HG02943 (cell line): Measurements from ENCODE around the gene NDC80.
"Not testable (repeated sequence)": the region's sequence is repeated elsewhere in the genome, so short reads cannot be mapped to it uniquely, and the experiment has no call there.

Experiments used
- ATAC-seq: cut with Tn5 transposase; IDR thresholded peaks from one replicate; pipeline ENCODE4 v1.9.1; 2021; ENCODE audit warnings: mild to moderate bottlenecking, low read depth, moderate library complexity; ENCODE audit not compliant: unreplicated experiment

Gene NDC80

DNA sequence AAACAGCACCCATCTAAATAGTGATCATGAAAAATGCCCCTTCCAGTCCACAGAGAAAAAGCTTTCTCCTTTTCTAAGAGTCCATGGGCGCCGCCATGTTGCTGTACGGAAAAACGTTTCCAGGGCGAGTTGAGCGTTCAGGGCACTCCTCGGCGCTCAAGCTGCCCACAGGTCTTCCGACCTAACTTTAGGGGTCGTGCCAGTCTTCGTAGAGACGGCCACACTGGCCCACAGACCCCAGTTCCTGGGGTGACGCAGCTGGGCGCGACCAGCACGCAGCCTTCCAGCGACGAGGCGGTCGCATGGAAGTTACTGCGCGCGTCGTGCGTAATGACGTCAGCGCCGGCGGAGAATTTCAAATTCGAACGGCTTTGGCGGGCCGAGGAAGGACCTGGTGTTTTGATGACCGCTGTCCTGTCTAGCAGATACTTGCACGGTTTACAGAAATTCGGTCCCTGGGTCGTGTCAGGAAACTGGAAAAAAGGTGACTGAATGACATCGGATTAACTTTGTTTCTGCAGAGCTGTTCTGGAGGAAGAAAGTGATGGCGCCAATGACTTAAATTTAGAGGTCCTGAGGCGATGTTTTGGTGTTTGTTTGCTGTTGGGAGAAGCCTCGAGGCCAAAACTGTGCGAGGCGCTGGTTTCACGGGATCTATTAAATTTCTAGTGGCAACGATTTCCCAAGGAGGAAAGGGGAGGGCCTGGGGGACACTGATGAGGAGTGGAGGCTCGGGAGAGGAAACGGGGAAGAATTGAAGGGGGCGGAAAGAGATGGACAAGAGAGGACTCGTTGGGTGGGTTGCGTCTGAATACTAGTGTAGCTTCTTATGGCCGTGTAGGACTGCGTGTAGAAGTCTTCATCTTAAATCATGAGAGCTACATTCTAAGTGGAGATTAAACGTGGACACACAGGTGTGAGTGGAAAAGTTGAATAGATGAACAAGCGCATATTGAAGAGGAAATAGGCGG lies at the start of gene NDC80, which contains the start of gene METTL4:
TSS of gene NDC80 (plus strand) at position 358 of the 971 bp plus-strand sequence. CDS start 1,429 bp downstream, outside the sequence.
TSS of gene METTL4 (minus strand) at position 306 of the 971 bp plus-strand sequence. CDS start 4,289 bp downstream, outside the sequence.
- peak; percentile 77 for ATAC-seq

DNA sequence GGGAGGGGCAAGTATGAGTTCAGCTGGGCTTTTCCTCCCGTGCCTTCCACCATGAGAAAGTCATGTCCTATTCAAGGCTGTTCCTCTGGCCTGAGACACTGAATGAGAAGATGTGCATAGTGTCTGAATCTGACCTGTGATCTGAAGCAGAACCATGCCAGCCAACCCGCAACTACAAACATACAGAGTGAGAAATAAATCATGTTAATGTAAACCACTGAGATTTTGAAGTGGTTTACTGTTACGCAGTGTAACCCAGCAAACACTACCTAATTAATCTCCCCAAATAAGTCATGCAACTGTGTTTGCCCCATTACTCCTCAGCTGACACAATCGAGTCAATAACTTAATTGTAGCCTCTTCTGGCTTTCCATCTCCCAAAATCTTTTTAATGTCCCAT lies 49.2 kb upstream of the NDC80 start:
- ATAC-seq = no peak

DNA sequence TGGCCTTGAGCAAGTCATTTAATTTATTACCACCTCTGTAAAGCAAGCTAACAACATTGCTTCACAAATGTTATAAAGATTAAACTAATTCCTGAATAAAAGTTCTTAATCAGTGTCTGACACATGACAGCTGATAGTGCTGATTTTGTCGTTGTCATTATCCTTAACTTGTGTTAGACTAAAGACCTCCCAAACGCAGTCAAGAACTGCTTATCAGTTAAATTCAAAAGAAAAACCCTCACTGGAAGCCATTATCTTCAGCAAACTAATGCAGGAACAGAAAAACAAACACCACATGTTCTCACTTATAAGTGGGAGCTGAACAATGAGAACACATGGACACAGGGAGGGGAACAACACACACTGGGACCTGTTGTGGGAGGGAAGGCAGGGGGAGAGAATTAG lies 46.6 kb upstream of the NDC80 start:
- not testable (repeated sequence) for ATAC-seq

DNA sequence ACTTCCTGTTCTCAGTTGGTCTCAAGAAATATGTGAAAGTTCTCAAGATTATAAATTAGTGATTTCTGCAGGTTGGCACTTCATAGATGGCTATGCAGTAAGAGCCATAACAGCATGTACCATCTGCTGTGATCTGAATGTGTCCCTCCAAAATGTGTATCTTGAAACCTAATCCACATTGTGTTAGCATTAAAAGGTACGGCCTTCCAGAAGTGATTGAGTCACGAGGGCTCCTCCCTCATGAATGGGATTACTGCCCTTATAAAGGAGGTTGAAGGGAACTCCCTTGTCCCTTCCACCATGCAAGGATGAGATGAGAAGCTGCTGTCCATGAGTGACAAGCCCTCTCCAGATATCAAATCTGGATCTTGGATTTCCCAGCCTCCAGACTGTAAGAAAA lies 45.0 kb upstream of the NDC80 start:
- ATAC-seq = no peak

DNA sequence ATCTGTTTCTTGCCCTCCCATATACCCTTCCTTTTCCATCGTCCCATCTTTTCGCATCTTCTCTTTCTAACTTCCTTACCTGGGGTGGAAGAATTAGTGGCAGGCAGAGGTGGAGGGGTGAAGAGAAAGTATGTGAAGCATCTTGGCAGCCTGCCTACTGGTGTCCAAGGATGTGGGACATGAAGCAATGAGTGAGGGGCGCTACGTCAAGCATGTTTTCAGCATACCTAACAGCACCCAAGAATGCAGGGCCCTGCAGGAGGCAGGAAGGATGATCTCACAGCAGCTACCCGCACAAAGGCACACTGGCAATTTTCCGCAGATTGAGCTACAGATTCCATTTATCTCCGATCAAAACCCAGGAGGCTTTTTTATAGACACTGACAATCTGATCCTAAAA lies 42.2 kb upstream of the NDC80 start:
- no peak for ATAC-seq

DNA sequence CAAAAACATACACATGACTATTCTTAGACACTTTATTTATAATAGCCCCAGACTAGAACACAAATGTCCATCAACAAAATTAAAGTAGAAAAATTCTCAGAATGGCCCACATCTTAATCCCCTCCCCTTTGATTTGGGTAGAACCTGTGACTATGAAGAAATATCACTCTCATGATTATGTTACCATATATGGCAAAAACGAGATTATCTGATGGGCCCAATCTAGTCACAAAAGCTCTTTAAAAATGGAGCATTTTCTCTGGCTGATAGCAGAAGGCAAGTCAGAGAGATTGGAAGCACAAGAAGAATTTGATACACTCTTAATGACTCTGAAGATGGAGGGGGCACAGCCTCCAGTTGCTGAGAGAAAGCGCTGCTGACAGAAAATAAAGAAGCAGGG lies 39.6 kb upstream of the NDC80 start:
- ATAC-seq = no peak

DNA sequence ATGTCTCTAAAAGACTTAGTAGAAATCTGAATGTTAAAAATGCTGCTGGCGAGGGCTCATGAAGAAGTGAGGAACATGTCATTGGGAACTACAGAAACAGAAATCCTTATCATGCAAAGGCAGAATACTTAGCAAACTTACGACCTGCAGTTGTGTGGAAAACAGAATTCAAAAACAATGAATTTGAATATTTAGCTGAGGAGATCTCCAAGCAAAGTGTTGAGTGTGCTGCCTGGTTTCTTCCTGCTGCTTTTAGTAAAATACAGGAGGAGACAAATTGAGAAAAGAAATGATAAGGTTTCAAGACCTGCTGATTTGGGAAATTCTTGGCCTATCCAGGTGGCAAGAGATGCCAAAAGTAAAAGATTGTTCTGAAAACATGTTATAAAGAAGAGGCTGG lies 38.6 kb upstream of the NDC80 start:
- no peak for ATAC-seq

DNA sequence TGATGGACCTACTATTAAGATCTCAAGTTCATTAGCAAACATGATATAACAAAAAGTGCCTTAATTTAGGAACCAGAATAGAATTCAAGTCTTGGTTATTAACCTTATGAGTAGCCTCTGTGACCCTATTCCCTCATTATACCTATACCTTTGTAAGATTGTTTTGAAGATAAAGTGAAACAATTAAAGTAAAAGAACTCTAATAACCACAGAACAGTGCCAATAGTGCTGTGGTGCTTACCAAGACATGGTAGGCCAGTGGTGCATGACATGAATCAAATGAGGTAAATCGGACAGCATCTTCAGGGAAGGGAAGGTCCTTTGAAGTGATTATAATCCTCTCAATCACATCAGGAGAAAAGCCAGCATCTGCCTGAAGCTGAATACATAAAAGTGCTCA lies 36.5 kb upstream of the NDC80 start:
- ATAC-seq = no peak

DNA sequence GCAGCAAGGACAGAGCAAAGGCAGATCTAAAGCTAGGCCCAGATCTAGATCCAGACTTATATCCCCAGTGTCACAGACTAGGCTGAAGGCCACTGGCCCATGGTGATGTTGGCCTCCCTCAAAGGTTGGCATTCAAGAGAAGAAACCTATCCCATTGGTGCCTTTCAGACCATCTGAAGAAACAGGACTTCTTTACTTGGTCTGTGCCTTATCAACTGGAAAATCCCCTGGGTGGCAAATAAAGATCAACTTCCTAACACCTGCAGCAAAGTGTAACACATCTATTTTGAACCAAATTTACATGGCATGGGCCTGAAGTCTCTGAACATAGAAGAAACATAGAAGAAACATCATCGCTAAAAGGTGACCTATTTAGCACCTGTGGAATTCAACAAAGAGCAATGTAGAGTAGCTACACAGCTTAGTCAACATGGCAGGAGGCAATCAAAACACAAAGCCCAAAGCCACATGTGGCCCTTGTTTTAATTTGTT lies 35.9 kb upstream of the NDC80 start:
- no peak for ATAC-seq

DNA sequence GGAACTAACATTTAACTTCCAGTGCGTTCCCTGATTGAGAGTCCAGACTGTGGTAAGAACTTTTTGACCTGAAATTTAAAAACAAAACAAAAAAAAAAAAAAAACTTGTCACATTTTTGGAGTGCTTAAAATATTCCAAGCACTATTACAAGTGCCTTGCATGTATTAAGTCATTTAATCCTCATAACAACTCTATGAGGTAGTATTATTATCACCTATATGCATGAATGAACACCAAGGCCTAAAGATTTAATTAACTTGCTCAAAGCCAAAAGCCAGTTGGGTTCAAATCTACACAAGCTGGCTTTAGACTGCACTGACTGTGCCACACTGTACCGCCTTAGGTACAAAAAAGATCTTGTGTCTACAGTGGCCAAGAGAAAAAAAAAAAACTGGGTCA lies 35.3 kb upstream of the NDC80 start:
- ATAC-seq = no peak

DNA sequence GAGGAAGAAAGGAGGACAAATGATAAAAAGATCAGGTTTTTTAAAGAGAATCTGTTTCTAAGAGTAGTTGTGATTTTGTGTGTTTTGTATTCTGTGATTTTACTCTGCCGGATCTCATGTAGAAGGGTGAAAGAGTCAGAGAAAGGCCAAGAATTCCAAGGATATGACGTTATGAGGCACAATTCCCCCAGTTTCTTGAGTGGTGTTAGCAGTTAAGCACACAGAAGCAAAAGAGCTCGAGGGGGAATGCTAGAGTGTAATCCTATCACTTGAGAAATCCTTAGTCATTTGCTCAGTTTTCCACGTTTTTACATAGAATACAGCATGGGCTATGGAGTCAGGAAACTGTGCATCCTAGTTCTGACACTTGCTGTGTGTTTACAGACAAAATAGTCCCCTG lies 34.9 kb upstream of the NDC80 start:
- ATAC-seq = no peak

DNA sequence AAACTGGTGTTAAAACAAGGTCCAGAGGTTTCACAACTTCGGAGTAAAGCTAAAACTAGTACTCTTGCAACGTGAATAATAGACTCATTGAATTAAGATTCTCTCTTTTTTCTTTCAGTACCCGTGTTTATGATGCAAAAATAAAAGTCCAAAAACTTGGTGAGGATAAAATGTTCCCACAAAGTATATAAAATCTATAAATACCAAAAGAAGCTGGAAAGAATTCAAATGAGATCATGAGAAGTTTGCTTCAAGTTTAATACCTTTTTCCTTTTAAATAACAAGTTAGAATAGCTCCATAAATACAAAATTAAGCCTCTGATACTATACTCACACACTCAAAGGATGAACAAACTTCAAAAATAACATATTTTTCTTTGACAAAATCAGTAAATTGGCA lies 34.1 kb upstream of the NDC80 start:
- no peak for ATAC-seq

DNA sequence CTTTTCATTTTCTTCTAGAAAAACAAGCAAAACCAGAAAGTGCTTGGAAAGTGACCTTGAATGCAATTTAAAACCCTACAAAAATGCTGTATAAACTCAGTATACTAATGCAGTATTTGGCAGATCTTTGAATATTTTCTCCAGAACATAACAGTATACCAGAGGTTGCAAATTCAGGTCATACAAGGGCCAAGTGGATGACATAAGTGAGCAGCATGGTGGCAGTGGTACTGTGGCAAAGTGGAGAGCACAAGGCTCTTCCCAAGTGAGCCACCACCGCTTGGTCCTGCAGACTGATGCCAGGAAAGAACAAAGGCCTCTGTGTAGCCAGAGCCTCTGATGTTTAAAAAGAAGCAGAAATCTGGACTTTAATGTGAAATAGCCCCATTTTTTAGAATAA lies 33.1 kb upstream of the NDC80 start:
- no peak for ATAC-seq

DNA sequence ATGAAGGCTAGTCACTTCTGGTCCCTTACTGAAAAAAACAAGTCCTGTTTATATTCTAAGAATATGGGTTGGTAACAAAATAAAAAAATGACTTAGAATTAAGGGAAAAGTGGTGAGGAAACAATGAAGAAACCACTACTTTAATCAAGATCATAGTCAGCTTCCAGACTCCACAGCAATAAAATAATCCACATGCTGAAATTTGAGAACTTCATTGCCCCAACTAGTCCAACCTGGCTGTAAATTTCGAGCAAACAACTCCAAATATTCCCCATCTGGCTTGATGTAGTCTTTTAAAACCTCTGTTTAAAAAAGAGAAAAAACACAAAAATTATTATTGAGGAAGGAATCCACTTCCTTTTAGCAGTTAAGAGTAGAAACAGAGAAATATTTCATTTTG lies 32.5 kb upstream of the NDC80 start:
- no peak for ATAC-seq

DNA sequence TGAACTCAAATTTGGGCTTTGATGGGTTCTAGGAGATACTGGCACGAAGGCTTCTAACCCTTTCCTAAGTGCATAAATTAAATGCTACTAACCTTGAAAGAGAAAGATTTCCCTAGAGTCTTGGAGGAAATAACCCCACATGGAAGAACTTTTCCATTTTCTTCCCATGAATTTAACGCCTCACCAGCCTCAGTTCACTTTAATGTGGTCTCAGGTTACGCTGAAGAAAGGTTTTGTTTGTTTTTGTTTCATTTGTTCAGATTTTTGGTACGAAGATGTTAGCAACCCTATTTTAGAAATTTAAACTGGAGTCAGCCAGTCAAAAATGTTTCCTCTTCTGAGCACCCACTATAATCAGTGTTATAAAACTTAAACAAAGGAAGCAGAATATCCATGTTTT lies 30.8 kb upstream of the NDC80 start:
- no peak for ATAC-seq

DNA sequence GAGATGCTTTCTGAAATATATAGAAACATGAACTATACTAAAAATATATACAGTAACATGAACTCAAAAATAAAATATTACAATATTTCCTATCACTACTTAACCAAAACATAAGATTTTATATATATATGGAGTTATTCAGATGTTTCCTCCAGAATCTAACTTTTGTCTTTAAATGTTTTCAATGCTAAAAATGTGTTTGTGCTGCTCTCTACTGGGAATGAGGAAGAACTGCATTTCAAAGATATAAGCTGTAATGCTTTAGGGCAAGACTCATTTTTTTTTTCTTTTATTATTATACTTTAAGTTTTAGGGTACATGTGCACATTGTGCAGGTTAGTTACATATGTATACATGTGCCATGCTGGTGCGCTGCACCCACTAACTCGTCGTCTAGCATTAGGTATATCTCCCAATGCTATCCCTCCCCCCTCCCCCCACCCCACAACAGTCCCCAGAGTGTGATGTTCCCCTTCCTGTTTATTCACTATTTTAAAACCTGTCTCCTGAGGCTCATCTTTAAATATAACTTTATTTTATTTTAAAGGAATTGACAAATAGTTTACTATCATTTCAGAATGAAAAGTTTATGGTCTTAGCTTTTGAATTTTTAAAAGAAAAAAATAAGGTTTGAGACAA lies 29.3 kb upstream of the NDC80 start:
- ATAC-seq = not testable (repeated sequence)

DNA sequence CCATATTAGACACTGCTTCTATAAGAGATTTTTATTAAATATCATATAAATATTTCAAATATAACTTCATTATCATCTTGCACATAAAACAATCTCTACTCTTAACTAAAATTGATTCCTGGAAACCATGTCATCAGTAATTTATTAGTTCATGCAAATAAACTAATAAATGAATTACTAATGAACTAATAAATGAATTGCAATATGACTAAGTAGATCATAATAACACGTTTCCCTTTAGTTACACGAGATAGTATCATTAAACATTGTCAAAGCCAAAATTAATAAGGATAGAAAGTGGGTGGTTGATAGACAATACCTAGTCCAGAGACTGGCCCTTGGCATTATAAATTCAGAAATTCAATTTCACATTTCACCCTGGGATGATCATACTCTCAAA lies 26.2 kb upstream of the NDC80 start:
- ATAC-seq = no peak

DNA sequence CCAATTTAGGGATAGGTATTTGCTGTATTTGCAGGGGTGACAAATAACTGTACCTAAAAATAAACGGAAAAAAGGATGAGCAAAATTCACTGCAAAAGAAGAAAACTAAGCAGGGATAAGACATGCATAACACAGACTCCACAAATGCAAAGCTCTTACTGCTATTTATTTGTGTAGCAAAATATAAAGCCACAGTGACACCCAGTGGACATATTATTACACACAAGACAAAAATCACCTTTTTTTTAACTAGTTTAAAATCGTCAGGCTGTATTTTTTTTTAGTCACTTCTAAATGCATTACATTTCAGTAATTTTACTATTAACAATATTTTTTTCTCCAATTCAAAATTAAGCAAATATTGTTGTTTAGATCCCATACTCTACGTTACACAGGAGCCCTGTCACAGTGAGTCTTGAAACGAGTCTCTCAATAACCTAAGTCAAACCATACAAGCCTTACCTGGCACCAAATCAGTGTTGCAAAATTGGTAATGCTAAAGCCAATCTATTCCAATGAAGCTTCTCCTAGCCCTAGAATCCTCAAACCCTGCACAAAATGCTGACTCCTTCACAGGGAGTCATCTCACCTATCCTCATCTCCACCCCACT lies 23.8 kb upstream of the NDC80 start:
- peak; percentile 68 for ATAC-seq

DNA sequence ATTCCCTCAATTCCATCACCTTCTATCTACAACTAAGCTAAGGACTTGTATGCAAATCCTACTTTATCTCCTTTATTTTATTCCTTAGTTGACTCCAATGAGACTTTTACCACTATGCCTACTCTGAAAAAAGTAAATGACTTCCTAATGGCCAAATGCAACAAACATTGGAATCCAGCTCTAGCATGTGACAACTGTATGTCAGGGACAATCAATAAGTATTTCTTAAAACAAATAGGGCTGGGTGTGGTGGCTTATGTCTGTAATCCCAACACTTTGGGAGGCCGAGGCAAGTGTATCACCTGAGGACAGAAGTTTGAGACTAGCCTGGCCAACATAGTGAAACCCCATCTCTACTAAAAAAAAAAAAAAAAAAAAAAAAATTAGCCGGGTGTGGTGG lies 21.9 kb upstream of the NDC80 start:
- no peak for ATAC-seq

DNA sequence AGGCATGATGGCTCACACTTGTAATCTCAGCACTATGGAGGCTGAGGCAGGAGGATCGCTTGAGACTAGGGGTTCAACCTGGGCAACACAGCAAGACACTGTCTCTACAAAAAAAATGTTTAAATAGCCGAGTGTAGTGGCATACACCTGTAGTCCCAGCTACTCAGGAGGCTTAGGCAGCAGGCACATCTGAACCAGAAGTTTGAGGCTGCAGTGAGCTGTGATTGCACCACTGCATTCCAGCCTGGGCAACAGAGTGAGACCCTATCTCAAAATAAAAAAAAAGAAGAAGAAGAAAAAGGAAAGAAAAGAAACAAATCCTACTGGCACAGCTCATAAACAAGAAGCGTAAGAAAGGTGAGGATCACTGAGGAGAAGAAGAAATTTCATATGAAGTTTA lies 19.9 kb upstream of the NDC80 start:
- ATAC-seq = no peak

DNA sequence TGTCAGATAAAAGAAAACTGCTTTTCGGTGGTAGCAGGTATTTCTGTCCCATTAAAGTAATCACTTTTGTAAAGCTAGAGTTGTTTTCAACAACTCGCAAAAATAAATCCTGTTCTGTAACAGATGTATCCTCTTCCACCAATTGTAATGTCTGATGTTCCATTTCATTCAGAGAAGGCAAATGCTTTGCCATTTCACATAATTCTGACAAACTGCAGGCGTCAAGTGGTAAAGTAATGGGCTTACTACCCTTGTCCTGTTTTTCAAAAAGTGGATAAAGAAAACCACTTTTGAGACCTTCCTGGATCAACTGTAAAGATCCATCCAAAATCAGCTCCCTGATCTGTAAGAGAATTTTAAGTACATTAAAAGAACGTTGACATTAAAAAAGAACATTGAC lies 16.7 kb upstream of the NDC80 start:
- ATAC-seq = no peak
